ENCODE data around the gene RABEP2.

DNA sequence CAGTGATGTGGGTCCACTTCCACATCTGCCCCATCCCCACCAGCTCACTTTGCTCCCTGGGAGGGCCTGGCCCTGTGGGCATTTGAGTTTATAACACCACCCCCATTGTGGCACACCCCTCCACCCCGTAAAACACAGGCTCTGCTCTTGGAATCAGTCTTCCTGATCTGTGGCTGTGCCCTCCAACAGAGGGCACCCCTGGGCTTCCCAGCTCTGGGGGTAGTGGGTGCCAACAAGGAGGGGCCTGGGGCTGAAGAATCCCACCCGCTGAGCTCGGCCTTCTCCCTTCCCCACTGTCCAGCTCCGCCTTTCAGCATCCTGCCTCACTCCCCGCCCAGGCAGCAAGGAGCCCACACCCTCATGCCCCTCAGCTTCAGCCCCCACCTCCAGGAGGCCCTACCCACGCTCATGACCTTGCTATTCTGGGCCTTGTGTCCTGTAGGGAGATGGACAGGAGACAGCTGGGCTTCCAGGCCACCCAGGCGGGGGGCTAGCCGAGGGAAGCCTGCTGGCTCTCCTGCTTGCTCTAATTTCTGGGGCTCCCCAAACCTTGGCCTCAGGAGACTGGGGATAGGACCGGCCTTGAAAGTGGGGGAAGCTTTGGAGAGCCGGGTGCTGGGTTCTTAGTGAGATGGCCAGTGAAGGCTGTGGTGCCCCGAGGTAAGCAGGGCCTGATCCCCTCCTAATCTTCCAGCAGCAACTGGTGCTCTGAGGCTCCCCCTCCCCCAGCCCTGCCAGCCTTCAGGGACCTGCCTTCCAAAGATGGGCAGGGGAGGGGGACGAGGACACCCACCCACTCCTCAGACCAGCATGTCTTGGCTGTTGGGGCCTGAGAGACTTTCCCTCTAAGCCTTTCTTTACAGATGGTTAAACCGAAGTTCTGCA lies 49.7 kb downstream of the RABEP2 start:
- TF ChIP-seq PPARA (CRISPR knock-in tag; IDR thresholded peaks at IDR 0.05; ENCODE audit: borderline replicate concordance), result no peak
- TF ChIP-seq ZNF70 (CRISPR knock-in tag; IDR thresholded peaks at IDR 0.05), result no peak
- TF ChIP-seq, protein P1, sequence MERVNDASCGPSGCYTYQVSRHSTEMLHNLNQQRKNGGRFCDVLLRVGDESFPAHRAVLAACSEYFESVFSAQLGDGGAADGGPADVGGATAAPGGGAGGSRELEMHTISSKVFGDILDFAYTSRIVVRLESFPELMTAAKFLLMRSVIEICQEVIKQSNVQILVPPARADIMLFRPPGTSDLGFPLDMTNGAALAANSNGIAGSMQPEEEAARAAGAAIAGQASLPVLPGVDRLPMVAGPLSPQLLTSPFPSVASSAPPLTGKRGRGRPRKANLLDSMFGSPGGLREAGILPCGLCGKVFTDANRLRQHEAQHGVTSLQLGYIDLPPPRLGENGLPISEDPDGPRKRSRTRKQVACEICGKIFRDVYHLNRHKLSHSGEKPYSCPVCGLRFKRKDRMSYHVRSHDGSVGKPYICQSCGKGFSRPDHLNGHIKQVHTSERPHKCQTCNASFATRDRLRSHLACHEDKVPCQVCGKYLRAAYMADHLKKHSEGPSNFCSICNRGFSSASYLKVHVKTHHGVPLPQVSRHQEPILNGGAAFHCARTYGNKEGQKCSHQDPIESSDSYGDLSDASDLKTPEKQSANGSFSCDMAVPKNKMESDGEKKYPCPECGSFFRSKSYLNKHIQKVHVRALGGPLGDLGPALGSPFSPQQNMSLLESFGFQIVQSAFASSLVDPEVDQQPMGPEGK (CRISPR knock-in tag; IDR thresholded peaks at IDR 0.05; ENCODE audit: borderline replicate concordance), result no peak
- TF ChIP-seq OSR1 (CRISPR knock-in tag; IDR thresholded peaks at IDR 0.05), result no peak
- TF ChIP-seq CSDC2 (CRISPR knock-in tag; IDR thresholded peaks at IDR 0.05), result no peak
